Gastroesophageal sphincter (tissue), 4 donors: ENCODE data around the gene FOXO1. TPM values are rescaled to one million over a fixed set of nuclear protein-coding genes. Genes with fewer than 3 reads are reported as not detected.
A peak's percentile ranks its signal among the peaks of the same experiment; 100 is the strongest.

ENCODE experiments used
- ATAC-seq: fragments of 150-250 bp; one replicate; pipeline ENCODE4 v1.9.1; 2016; ENCODE audit warnings: mild to moderate bottlenecking, moderate library complexity
- H3K27ac ChIP-seq, 4 donors: fragments of 200-600 bp; sonication (generic) in 3 of 4; 1 replicate in 3 of 4; 2 replicates in 1 of 4; pipeline ENCODE4 v1.5.1; 2016 to 2019
- H3K27me3 ChIP-seq: fragments of 200-600 bp; sonication (generic); one replicate; pipeline ENCODE4 v1.5.1; 2019
- H3K36me3 ChIP-seq, 2 donors: fragments of 200-600 bp; sonication (generic); one replicate each; pipeline ENCODE4 v1.5.1; 2019; ENCODE audit warnings: control low read depth in 1 of 2
- H3K4me1 ChIP-seq, 3 donors: fragments of 200-600 bp; sonication (generic); 1 replicate in 2 of 3; 2 replicates in 1 of 3; pipeline ENCODE4 v1.5.1; 2016 to 2019; ENCODE audit warnings: control low read depth in 2 of 3
- H3K4me3 ChIP-seq, 2 donors: fragments of 200-600 bp; sonication (generic); one replicate each; pipeline ENCODE4 v1.5.1; 2019; ENCODE audit warnings: mild to moderate bottlenecking in 1 of 2, moderate library complexity in 1 of 2
- H3K9me3 ChIP-seq, 3 donors: fragments of 200-600 bp; sonication (generic); one replicate each; pipeline ENCODE4 v1.5.1; 2017 to 2019; ENCODE audit warnings: control low read depth in 2 of 3
- EP300 ChIP-seq: sonication (generic); formaldehyde crosslinking; IDR thresholded peaks from one replicate; pipeline ENCODE4 v1.6.1; 2017; ENCODE audit warnings: antibody characterized with exemption, mild to moderate bottlenecking
- POLR2A ChIP-seq, 2 donors: fragments of 450-650 bp; IDR thresholded peaks; one replicate each; pipeline ENCODE4 v1.6.1; 2017; ENCODE audit warnings: antibody characterized with exemption in 2 of 2, mild to moderate bottlenecking in 2 of 2, moderate library complexity in 1 of 2
- POLR2AphosphoS5 ChIP-seq: sonication (generic); formaldehyde crosslinking; IDR thresholded peaks from one replicate; pipeline ENCODE4 v1.6.1; 2017; ENCODE audit warnings: antibody characterized with exemption
- WGBS, 2 donors: methylation state at CpG; one replicate each; pipeline ENCODE4 v1.1.5; 2018; ENCODE audit warnings: low coverage in 1 of 2; 5-methylcytosine and 5-hydroxymethylcytosine counted together
- total RNA-seq, 4 donors: library from RNA; depleted of rRNA; stranded (reverse); fragments of >200 nt; gene quantifications; one replicate each; pipeline ENCODE4 v1.1.0, GENCODE V29; 2016
- TF ChIP-seq, protein P1 (sequence below), 4 experiments: fragments of 200-600 bp in 2 of 4; fragments of 450-650 bp in 2 of 4; sonication (generic) in 1 of 4; IDR thresholded peaks; one replicate each; pipeline ENCODE4 v1.5.1; 2017 to 2019; ENCODE audit warnings: antibody characterized with exemption in 4 of 4, mild to moderate bottlenecking in 2 of 4, moderate library complexity in 2 of 4

The FOXO1 gene
- total RNA-seq, 4 donors from 2014 or later: 52.4 to 72.2 (median 59.5) TPM

GRCh38 chr13:40613192-40613818, 53.1 kb downstream of the FOXO1 start:
- no peak for TF ChIP-seq POLR2A (IDR thresholded peaks at IDR 0.05)
- TF ChIP-seq, protein P1, sequence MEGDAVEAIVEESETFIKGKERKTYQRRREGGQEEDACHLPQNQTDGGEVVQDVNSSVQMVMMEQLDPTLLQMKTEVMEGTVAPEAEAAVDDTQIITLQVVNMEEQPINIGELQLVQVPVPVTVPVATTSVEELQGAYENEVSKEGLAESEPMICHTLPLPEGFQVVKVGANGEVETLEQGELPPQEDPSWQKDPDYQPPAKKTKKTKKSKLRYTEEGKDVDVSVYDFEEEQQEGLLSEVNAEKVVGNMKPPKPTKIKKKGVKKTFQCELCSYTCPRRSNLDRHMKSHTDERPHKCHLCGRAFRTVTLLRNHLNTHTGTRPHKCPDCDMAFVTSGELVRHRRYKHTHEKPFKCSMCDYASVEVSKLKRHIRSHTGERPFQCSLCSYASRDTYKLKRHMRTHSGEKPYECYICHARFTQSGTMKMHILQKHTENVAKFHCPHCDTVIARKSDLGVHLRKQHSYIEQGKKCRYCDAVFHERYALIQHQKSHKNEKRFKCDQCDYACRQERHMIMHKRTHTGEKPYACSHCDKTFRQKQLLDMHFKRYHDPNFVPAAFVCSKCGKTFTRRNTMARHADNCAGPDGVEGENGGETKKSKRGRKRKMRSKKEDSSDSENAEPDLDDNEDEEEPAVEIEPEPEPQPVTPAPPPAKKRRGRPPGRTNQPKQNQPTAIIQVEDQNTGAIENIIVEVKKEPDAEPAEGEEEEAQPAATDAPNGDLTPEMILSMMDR (IDR thresholded peaks at IDR 0.05): no peak
- TF ChIP-seq POLR2AphosphoS5: no peak
- TF ChIP-seq EP300: no peak
- whole genome bisulfite sequencing, 2 donors: 57 to 77% methylated on average over 3 of the region's 7 CpGs
- H3K27me3 ChIP-seq: no peaks in the 10 kb centered on the region
- no peak overlapping the region for H3K4me3 ChIP-seq
- peak; percentile 46 for ATAC-seq
- H3K27ac ChIP-seq: peak overlapping the region; percentile 20 to 57 (median 41)
- peaks cover 15 to 94% (median 37%) of the 10 kb centered on the region in 3 donors for H3K4me1 ChIP-seq
- no peaks in the 10 kb centered on the region for H3K36me3 ChIP-seq
- no peaks in the 10 kb centered on the region for H3K9me3 ChIP-seq

DNA sequence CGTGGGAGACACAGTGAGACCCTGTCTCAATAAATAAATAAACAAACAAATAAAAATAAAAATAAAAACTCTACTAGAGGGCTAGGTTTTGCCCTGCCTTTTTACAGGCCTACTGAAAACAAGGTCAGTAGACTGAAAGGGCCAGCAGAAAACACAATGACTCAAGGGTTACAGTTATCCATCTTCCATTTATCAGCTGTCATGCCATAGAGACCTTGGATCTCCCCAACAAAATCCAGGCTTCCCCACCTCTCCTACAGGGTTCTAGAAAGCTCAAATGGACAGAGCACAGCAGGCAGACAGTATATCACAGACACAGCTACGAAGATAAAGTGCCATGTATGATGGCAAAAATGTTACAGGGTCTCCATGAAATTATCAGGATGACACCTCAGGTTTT, 54.4 kb downstream of the FOXO1 start:
- ATAC-seq: no peak
- Histone ChIP-seq H3K4me3 (no peak overlapping the region), H3K9me3 (no peaks in the 10 kb centered on the region), H3K27ac (no peak overlapping the region), H3K4me1 (peaks cover 15 to 83% (median 34%) of the 10 kb centered on the region in 3 donors), H3K36me3 (no peaks in the 10 kb centered on the region), H3K27me3 (no peaks in the 10 kb centered on the region)
- TF ChIP-seq, protein P1 (IDR thresholded peaks at IDR 0.05): no peak
- TF ChIP-seq EP300 (no peak), POLR2AphosphoS5 (no peak), POLR2A (IDR thresholded peaks at IDR 0.05) (no peak)
- 51 to 89% methylated on average over 2 of the region's 2 CpGs for WGBS, 2 donors

- Histone ChIP-seq H3K36me3 (no peaks in the 10 kb centered on the region), H3K4me1 (peaks cover 15 to 83% (median 34%) of the 10 kb centered on the region in 3 donors), H3K27me3 (no peaks in the 10 kb centered on the region), H3K9me3 (no peaks in the 10 kb centered on the region), H3K27ac (no peak overlapping the region), H3K4me3 (no peak overlapping the region)
- ATAC-seq: no peak
- WGBS, 2 donors: 72 to 95% methylated on average over 6 of the region's 7 CpGs
- TF ChIP-seq, protein P1 (IDR thresholded peaks at IDR 0.05): no peak
- TF ChIP-seq EP300 (no peak), POLR2A (IDR thresholded peaks at IDR 0.05) (no peak), POLR2AphosphoS5 (no peak)
Measured at GRCh38 chr13:40611635-40612034, 54.8 kb downstream of the FOXO1 start.

GRCh38 chr13:40611004-40611403, 55.4 kb downstream of the FOXO1 start:
- 34 to 67% methylated on average over 3 of the region's 3 CpGs for WGBS, 2 donors
- no peak for ATAC-seq
- Histone ChIP-seq H3K27ac (no peak overlapping the region), H3K9me3 (no peaks in the 10 kb centered on the region), H3K4me1 (peaks cover 15 to 80% (median 34%) of the 10 kb centered on the region in 3 donors), H3K4me3 (no peak overlapping the region), H3K36me3 (no peaks in the 10 kb centered on the region), H3K27me3 (no peaks in the 10 kb centered on the region)
- TF ChIP-seq, protein P1 (IDR thresholded peaks at IDR 0.05): no peak
- TF ChIP-seq EP300: no peak
- TF ChIP-seq POLR2AphosphoS5: no peak
- no peak for TF ChIP-seq POLR2A (IDR thresholded peaks at IDR 0.05)

- no peak overlapping the region for H3K4me3 ChIP-seq
- H3K36me3 ChIP-seq: no peaks in the 10 kb centered on the region
- no peaks in the 10 kb centered on the region for H3K9me3 ChIP-seq
- no peaks in the 10 kb centered on the region for H3K27me3 ChIP-seq
- TF ChIP-seq POLR2AphosphoS5: no peak
- TF ChIP-seq, protein P1 (IDR thresholded peaks at IDR 0.05): no peak
- peaks cover 15 to 72% (median 31%) of the 10 kb centered on the region in 3 donors for H3K4me1 ChIP-seq
- 79 to 80% methylated on average over 7 to 9 of the region's 9 CpGs for WGBS, 2 donors
- ATAC-seq: no peak
- H3K27ac ChIP-seq: no peak overlapping the region
Measured at GRCh38 chr13:40609972-40610726, 56.3 kb downstream of the FOXO1 start.
